ENCODE results near the gene PRR35. TPM values are rescaled to one million over a fixed set of nuclear protein-coding genes. Genes with fewer than 3 reads are reported as not detected.

Gene PRR35
- polyA plus RNA-seq, 1 donor (not counting 4 experiments of a cell fraction or from before 2014, with no cell fraction given) = not detected

GRCh38 chr16:595094-595528 is 34.9 kb downstream of the PRR35 start:
- dilution Hi-C loops (cut with MboI; ENCODE audit: extremely low pct_ligation_motif_present, low sequenced_read_pairs) = no loop called here

GRCh38 chr16:595942-596735 is 35.9 kb downstream of the PRR35 start:
- Histone ChIP-seq H3K27ac (ENCODE audit: control insufficient read depth, insufficient read depth, low read length) (no peak overlapping the region), H3K9me1 (ENCODE audit: control insufficient read depth, extremely low read depth, insufficient read depth, low read length) (peaks cover 10% of the 10 kb centered on the region), H3K36me3 (ENCODE audit: control insufficient read depth in 2 of 2, extremely low read depth in 1 of 2, insufficient read depth in 2 of 2, low read length in 2 of 2) (peaks cover 3 to 4% of the 10 kb centered on the region in 2 experiments), H3K79me2 (ENCODE audit: control insufficient read depth, insufficient read depth, low read length) (peaks cover 39% of the 10 kb centered on the region), H2AFZ (ENCODE audit: control insufficient read depth, low read length) (no peak overlapping the region), H3K4me1 (ENCODE audit: control insufficient read depth, extremely low read depth, insufficient read depth, low read length) (peaks cover 37% of the 10 kb centered on the region), H3K27me3 (ENCODE audit: control insufficient read depth, extremely low read depth, insufficient read depth, low read length) (no peaks in the 10 kb centered on the region), H3K9ac (ENCODE audit: control insufficient read depth, extremely low read depth, insufficient read depth, low read length) (no peak overlapping the region), H3K4me2 (ENCODE audit: control insufficient read depth, extremely low read depth, insufficient read depth, low read depth, low read length) (no peak overlapping the region), H3K4me3 (ENCODE audit: control insufficient read depth in 2 of 3, extremely low read depth in 1 of 3, insufficient read depth in 2 of 3, low read depth in 1 of 3, low read length in 3 of 3) (no peak overlapping the region), H3K9me3 (ENCODE audit: control insufficient read depth, low read depth, low read length) (no peaks in the 10 kb centered on the region), H4K20me1 (ENCODE audit: control insufficient read depth, extremely low read depth, insufficient read depth, low read length) (peaks cover 41% of the 10 kb centered on the region)
- no peak for TF ChIP-seq EZH2 (IDR thresholded peaks at IDR 0.05; ENCODE audit: low read length)
- no peak for TF ChIP-seq CTCF (optimal IDR thresholded peaks at IDR 0.05 in 1 of 3, IDR thresholded peaks at IDR 0.05 in 1 of 3, conservative IDR thresholded peaks at IDR 0.05 in 1 of 3; ENCODE audit: extremely low read depth in 1 of 3, insufficient read depth in 2 of 3, low read length in 3 of 3)
- dilution Hi-C loops (cut with MboI; ENCODE audit: extremely low pct_ligation_motif_present, low sequenced_read_pairs) = no loop called here
- no peak for FAIRE-seq
- no peak for DNase-seq (ENCODE audit: low read depth, low spot score)

More at GRCh38 chr16:595094-595528, 34.9 kb downstream of the PRR35 start:
- Histone ChIP-seq H3K36me3 (ENCODE audit: control insufficient read depth in 2 of 2, extremely low read depth in 1 of 2, insufficient read depth in 2 of 2, low read length in 2 of 2) (peaks cover 3 to 4% of the 10 kb centered on the region in 2 experiments), H3K27me3 (ENCODE audit: control insufficient read depth, extremely low read depth, insufficient read depth, low read length) (no peaks in the 10 kb centered on the region), H3K9me3 (ENCODE audit: control insufficient read depth, low read depth, low read length) (no peaks in the 10 kb centered on the region), H3K9me1 (ENCODE audit: control insufficient read depth, extremely low read depth, insufficient read depth, low read length) (peaks cover 12% of the 10 kb centered on the region), H4K20me1 (ENCODE audit: control insufficient read depth, extremely low read depth, insufficient read depth, low read length) (peaks cover 46% of the 10 kb centered on the region), H3K4me1 (ENCODE audit: control insufficient read depth, extremely low read depth, insufficient read depth, low read length) (peaks cover 43% of the 10 kb centered on the region), H3K27ac (ENCODE audit: control insufficient read depth, insufficient read depth, low read length) (no peak overlapping the region), H3K9ac (ENCODE audit: control insufficient read depth, extremely low read depth, insufficient read depth, low read length) (no peak overlapping the region), H3K79me2 (ENCODE audit: control insufficient read depth, insufficient read depth, low read length) (peaks cover 43% of the 10 kb centered on the region), H3K4me3 (ENCODE audit: control insufficient read depth in 2 of 3, extremely low read depth in 1 of 3, insufficient read depth in 2 of 3, low read depth in 1 of 3, low read length in 3 of 3) (no peak overlapping the region), H2AFZ (ENCODE audit: control insufficient read depth, low read length) (no peak overlapping the region), H3K4me2 (ENCODE audit: control insufficient read depth, extremely low read depth, insufficient read depth, low read depth, low read length) (no peak overlapping the region)
- DNase-seq (ENCODE audit: low read depth, low spot score) = no peak
- FAIRE-seq = no peak
- TF ChIP-seq CTCF (optimal IDR thresholded peaks at IDR 0.05 in 1 of 3, IDR thresholded peaks at IDR 0.05 in 1 of 3, conservative IDR thresholded peaks at IDR 0.05 in 1 of 3; ENCODE audit: extremely low read depth in 1 of 3, insufficient read depth in 2 of 3, low read length in 3 of 3) (no peak), EZH2 (IDR thresholded peaks at IDR 0.05; ENCODE audit: low read length) (no peak)

All from keratinocyte (primary cell).